Endothelial cell of umbilical vein (primary cell): ENCODE data around the gene AADAC. TPM values are rescaled to one million over a fixed set of nuclear protein-coding genes. Genes with fewer than 3 reads are reported as not detected.

Experiments used
- BruUV-seq: library from RNA; stranded (reverse); fragments of 400-500 nt; replicated peaks from 2 replicates; lab custom pipeline; 2021; lab: Mats Ljungman, UMichigan
- CTCF ChIA-PET: fragments of 300-600, 350-600 bp; sonication (Branson Sonifier 250); formaldehyde crosslinking; loops from one replicate; lab custom pipeline; 2021; ENCODE audit warnings: antibody characterized with exemption, inconsistent platforms; lab: Charles Lee
- POLR2A ChIA-PET: fragments of 300-600, 350-600 bp; sonication (Branson Sonifier 250); formaldehyde crosslinking; loops from one replicate; lab custom pipeline; 2021; ENCODE audit warnings: antibody characterized with exemption, inconsistent platforms; lab: Charles Lee
- DNase-seq: peaks from one replicate; pipeline ENCODE4 v3.0.0-alpha.2; 2011; ENCODE audit warnings: low read depth, low spot score
- FAIRE-seq: peaks from 2 replicates; lab custom pipeline; 2011; peaks lifted over from hg19 to GRCh38; lab: Jason Lieb, UNC
- H2AFZ ChIP-seq: 2 replicates; pipeline ENCODE4 v1.6.0; 2012; ENCODE audit warnings: low read depth, low read length, control low read depth, inconsistent platforms
- H3K27ac ChIP-seq: 2 replicates; pipeline ENCODE4 v1.5.1; 2011; ENCODE audit warnings: low read depth, mild to moderate bottlenecking, control low read depth, low read length, moderate library complexity; ENCODE audit not compliant: insufficient read depth
- H3K27me3 ChIP-seq, 2 experiments: 2 replicates each; pipeline versions ENCODE4 v1.6.0 to v1.6.1; 2011; ENCODE audit warnings: low read length in 2 of 2, mixed read lengths in 1 of 2; ENCODE audit not compliant: control insufficient read depth in 2 of 2, insufficient read depth in 2 of 2
- H3K36me3 ChIP-seq, 2 experiments: 2 replicates in 1 of 2; 3 replicates in 1 of 2; pipeline ENCODE4 v1.5.1; 2011; ENCODE audit warnings: low read length in 2 of 2, mild to moderate bottlenecking in 1 of 2, moderate library complexity in 1 of 2; ENCODE audit not compliant: control insufficient read depth in 2 of 2, insufficient read depth in 2 of 2; ENCODE audit errors: extremely low read depth in 1 of 2
- H3K4me1 ChIP-seq: 3 replicates; pipeline ENCODE4 v1.5.1; 2011; ENCODE audit warnings: mild to moderate bottlenecking, low read length; ENCODE audit not compliant: control insufficient read depth, insufficient read depth; ENCODE audit errors: extremely low read depth
- H3K4me2 ChIP-seq: 2 replicates; pipeline ENCODE4 v1.6.1; 2011; ENCODE audit warnings: low read length, control low read depth, mixed read lengths; ENCODE audit not compliant: insufficient read depth
- H3K4me3 ChIP-seq, 3 experiments: fragments of 200-600 bp in 1 of 3; sonication (generic), shearing (Covaris generic) in 1 of 3; replicated peaks in 1 of 3; 2 replicates each; pipeline ENCODE4 v1.5.1; 2011 to 2016; ENCODE audit warnings: control low read depth in 3 of 3, low read length in 3 of 3, mild to moderate bottlenecking in 2 of 3, inconsistent platforms in 1 of 3, low read depth in 1 of 3, moderate library complexity in 1 of 3; ENCODE audit not compliant: insufficient read depth in 1 of 3
- H3K79me2 ChIP-seq: 2 replicates; pipeline ENCODE4 v1.6.0; 2012; ENCODE audit warnings: low read length, inconsistent platforms; ENCODE audit not compliant: control insufficient read depth, insufficient read depth
- H3K9ac ChIP-seq: replicated peaks from 2 replicates; pipeline ENCODE3; 2011; ENCODE audit warnings: low read length, control low read depth; ENCODE audit not compliant: insufficient read depth; ENCODE audit errors: extremely low read depth
- H3K9me1 ChIP-seq: replicated peaks from 3 replicates; pipeline ENCODE4 v1.6.0; 2011; ENCODE audit warnings: mild to moderate bottlenecking, low read length; ENCODE audit not compliant: control insufficient read depth, insufficient read depth; ENCODE audit errors: extremely low read depth
- H3K9me3 ChIP-seq: replicated peaks from 2 replicates; pipeline ENCODE4 v1.5.1; 2012; ENCODE audit warnings: low read length, inconsistent platforms; ENCODE audit not compliant: control insufficient read depth, insufficient read depth
- H4K20me1 ChIP-seq: replicated peaks from 2 replicates; pipeline ENCODE3; 2011; ENCODE audit warnings: mild to moderate bottlenecking, low read length; ENCODE audit not compliant: control insufficient read depth, insufficient read depth; ENCODE audit errors: extremely low read depth
- CTCF ChIP-seq, 2 donors: IDR thresholded peaks; 1 replicate in 1 of 2; 2 replicates in 1 of 2; pipeline ENCODE4 v1.5.1; 2011; ENCODE audit warnings: low read length in 2 of 2, mild to moderate bottlenecking in 2 of 2, moderate library complexity in 2 of 2, control low read depth in 1 of 2, inconsistent platforms in 1 of 2, low read depth in 1 of 2; ENCODE audit not compliant: insufficient read depth in 1 of 2; ENCODE audit errors: extremely low read depth in 1 of 2
- EZH2 ChIP-seq: IDR thresholded peaks from 2 replicates; pipeline ENCODE4 v1.6.1; 2012; ENCODE audit warnings: borderline replicate concordance, low read depth, mild to moderate bottlenecking, moderate library complexity, low read length, inconsistent platforms; ENCODE audit not compliant: severe bottlenecking
- FOS ChIP-seq: IDR thresholded peaks from 2 replicates; pipeline ENCODE4 v1.6.1; 2011; ENCODE audit warnings: mild to moderate bottlenecking, low read length, moderate library complexity, borderline replicate concordance; ENCODE audit not compliant: insufficient read depth
- GATA2 ChIP-seq: IDR thresholded peaks from 2 replicates; pipeline ENCODE4 v1.7.0; 2011; ENCODE audit warnings: low read depth, mild to moderate bottlenecking, moderate library complexity, mixed read lengths, low read length; ENCODE audit not compliant: insufficient read length, insufficient read depth
- JUN ChIP-seq: IDR thresholded peaks from 2 replicates; pipeline ENCODE4 v1.6.1; 2011; ENCODE audit warnings: borderline replicate concordance, low read depth; ENCODE audit not compliant: insufficient read length, insufficient read depth
- MAX ChIP-seq: IDR thresholded peaks from 2 replicates; pipeline ENCODE4 v1.6.1; 2011; ENCODE audit not compliant: insufficient read depth, insufficient read length
- MYC ChIP-seq: IDR thresholded peaks from one replicate; pipeline ENCODE4 v1.6.1; 2011; ENCODE audit warnings: mild to moderate bottlenecking, low read depth, low read length
- POLR2A ChIP-seq: IDR thresholded peaks from 2 replicates; pipeline ENCODE4 v1.6.1; 2012; ENCODE audit warnings: low read depth, mild to moderate bottlenecking, control low read depth, low read length
- POLR2AphosphoS5 ChIP-seq: IDR thresholded peaks from 2 replicates; pipeline ENCODE4 v1.6.1; 2012; ENCODE audit warnings: low read depth, mild to moderate bottlenecking, control low read depth, low read length, moderate library complexity; ENCODE audit not compliant: insufficient read depth
- dilution Hi-C: fragments of 300-500 bp; cut with MboI; formaldehyde crosslinking; loops from one replicate; pipeline ENCODE4 v1.15.0; 2019; ENCODE audit warnings: low sequenced_read_pairs; ENCODE audit not compliant: extremely low pct_ligation_motif_present
- intact Hi-C: fragments of 100-400 bp; cut with micrococcal nuclease; formaldehyde crosslinking; loops from one replicate; pipeline ENCODE4 v1.10.0; 2022
- polyA plus RNA-seq, 4 experiments: library from polyadenylated mRNA; depleted of rRNA in 3 of 4; stranded (reverse) in 3 of 4; unstranded in 1 of 4; fragments of >200 nt; gene quantifications; 2 replicates each; pipeline versions ENCODE4 v1.2.1 to v1.2.3, GENCODE V29; 2011 to 2012; ENCODE audit warnings: missing spikeins in 1 of 4
- total RNA-seq: library from RNA; stranded (reverse); gene quantifications from 2 replicates; pipeline ENCODE4 v1.2.3, GENCODE V29; 2021

AADAC gene
- total and polyA plus RNA-seq, 2 donors (not counting 3 experiments of a cell fraction or from before 2014, with no cell fraction given): 0.27 to 0.62 TPM

GRCh38 chr3:151774910-151775309 lies 39.0 kb upstream of the AADAC start:
- H3K27me3 ChIP-seq: no peaks in the 10 kb centered on the region
- H3K9ac ChIP-seq: no peak overlapping the region
- H3K36me3 ChIP-seq: no peaks in the 10 kb centered on the region
- H3K4me2 ChIP-seq: no peak overlapping the region
- no peak for DNase-seq
- no peak overlapping the region for H3K4me3 ChIP-seq
- peaks cover 3% of the 10 kb centered on the region for H3K79me2 ChIP-seq
- no peak for FAIRE-seq
- BruUV-seq: no TSS peak
- no peaks in the 10 kb centered on the region for H4K20me1 ChIP-seq
- peaks cover 24% of the 10 kb centered on the region for H3K4me1 ChIP-seq
- ChIA-PET CTCF (no interaction called here), POLR2A (no interaction called here)
- TF ChIP-seq EZH2 (no peak), MAX (no peak), FOS (no peak), JUN (no peak), POLR2A (no peak), CTCF (IDR thresholded peaks at IDR 0.05; ENCODE audit: extremely low read depth in 1 of 2, insufficient read depth in 1 of 2, low read depth in 1 of 2, low read length in 2 of 2) (no peak), GATA2 (no peak), MYC (no peak), POLR2AphosphoS5 (no peak)
- intact Hi-C loops: loop anchor here (5.0 kb wide), 1 partner anchor 1013 kb away; the partner anchor contains the start of gene SIAH2
- H3K27ac ChIP-seq: no peak overlapping the region
- H3K9me3 ChIP-seq: no peaks in the 10 kb centered on the region
- no peaks in the 10 kb centered on the region for H3K9me1 ChIP-seq
- H2AFZ ChIP-seq: no peak overlapping the region
- dilution Hi-C loops: no loop called here
